Ascending aorta (tissue), 2 donors: Measurements from ENCODE around the gene NINJ1. TPM values are rescaled to one million over a fixed set of nuclear protein-coding genes. Genes with fewer than 3 reads are reported as not detected.
"Not testable (repeated sequence)": the region's sequence is repeated elsewhere in the genome, so short reads cannot be mapped to it uniquely, and the experiment has no call there.

Experiments used
- DNase-seq, 2 donors: peaks; one replicate each; pipeline ENCODE4 v3.0.0-alpha.2; 2019; ENCODE audit warnings: low spot score in 2 of 2
- H3K27ac ChIP-seq, 2 donors: fragments of 200-600 bp; sonication (generic); one replicate each; pipeline ENCODE4 v1.5.1; 2016 to 2017; ENCODE audit warnings: mild to moderate bottlenecking in 1 of 2
- H3K27me3 ChIP-seq: fragments of 200-600 bp; sonication (generic); one replicate; pipeline ENCODE4 v1.5.1; 2017
- H3K36me3 ChIP-seq, 2 donors: fragments of 200-600 bp; sonication (generic); one replicate each; pipeline ENCODE4 v1.5.1; 2016
- H3K4me1 ChIP-seq, 2 donors: fragments of 200-600 bp; sonication (generic); one replicate each; pipeline ENCODE4 v1.5.1; 2016 to 2017; ENCODE audit warnings: mild to moderate bottlenecking in 1 of 2
- H3K4me3 ChIP-seq, 2 donors: fragments of 200-600 bp; sonication (generic); one replicate each; pipeline ENCODE4 v1.5.1; 2016 to 2017; ENCODE audit warnings: mild to moderate bottlenecking in 1 of 2
- H3K9me3 ChIP-seq, 2 donors: fragments of 200-600 bp; sonication (generic); one replicate each; pipeline ENCODE4 v1.5.1; 2016
- intact Hi-C: fragments of 100-400 bp; cut with DNase I; formaldehyde crosslinking; loops from one replicate; pipeline ENCODE4 v1.15.1; 2023
- total RNA-seq: library from RNA; depleted of rRNA; stranded (reverse); fragments of >200 nt; gene quantifications from one replicate; pipeline ENCODE4 v1.1.0, GENCODE V29; 2016
- TF ChIP-seq, protein P1 (sequence below), 3 experiments: fragments of 200-600 bp in 2 of 3; fragments of 450-650 bp in 1 of 3; sonication (generic) in 2 of 3; IDR thresholded peaks; one replicate each; pipeline ENCODE4 v1.5.1; 2016 to 2019; ENCODE audit warnings: antibody characterized with exemption in 3 of 3, mild to moderate bottlenecking in 1 of 3, moderate library complexity in 1 of 3

The NINJ1 gene
- total RNA-seq, 1 donor from 2014 or later, result 156 TPM

DNA sequence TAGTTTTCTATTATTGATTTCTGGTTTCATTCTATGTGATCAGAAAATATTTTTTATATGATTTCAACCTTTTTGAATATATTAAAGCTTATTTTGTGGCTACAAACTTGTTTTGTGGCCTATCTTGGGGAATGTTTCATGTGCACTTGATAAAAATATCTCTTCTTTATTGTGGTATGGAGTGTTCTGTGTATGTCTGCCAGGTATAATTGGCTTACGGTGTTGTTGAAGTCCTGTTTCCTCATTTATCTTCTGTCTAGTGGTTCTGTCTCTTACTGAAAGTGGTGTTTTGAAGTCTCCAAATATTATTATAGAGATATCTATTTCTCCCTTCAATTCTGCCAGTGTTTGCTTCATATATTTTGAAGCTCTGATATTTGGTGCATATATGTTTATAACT, 28.4 kb downstream of the NINJ1 start:
- peaks cover 15 to 36% of the 10 kb centered on the region in 2 donors for H3K36me3 ChIP-seq
- intact Hi-C loops, result no loop called here

DNA sequence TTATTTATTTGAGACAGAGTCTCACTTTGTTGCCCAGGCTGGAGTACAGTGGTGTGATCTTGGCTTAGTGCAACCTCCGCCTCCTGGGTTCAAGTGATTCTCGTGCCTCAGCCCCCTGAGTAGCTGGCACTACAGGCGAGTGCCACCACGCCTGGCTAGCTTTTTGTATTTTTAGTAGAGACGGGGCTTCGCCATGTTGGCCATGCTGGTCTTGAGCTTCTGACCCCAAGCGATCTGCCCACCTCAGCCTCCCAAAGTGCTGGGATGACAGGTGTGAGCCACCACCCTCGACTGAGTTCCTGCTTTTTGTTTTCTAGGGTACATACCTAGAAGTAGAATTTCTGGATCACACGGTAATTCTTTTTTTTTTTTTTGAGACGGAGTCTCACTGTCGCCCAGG, 33.0 kb downstream of the NINJ1 start:
- H3K4me3 ChIP-seq, H3K27me3 ChIP-seq, H3K9me3 ChIP-seq, intact Hi-C loops, H3K27ac ChIP-seq: not testable (repeated sequence)
- DNase-seq, result peak in 1 of 2 donors; percentile 58
- H3K4me1 ChIP-seq, result peaks cover 19 to 33% of the 10 kb centered on the region in 2 donors
- H3K36me3 ChIP-seq, result peaks cover 0 to 13% of the 10 kb centered on the region in 2 donors

More for the DNA sequence above, 28.4 kb downstream of the NINJ1 start:
- H3K9me3 ChIP-seq, result peaks cover 0 to 10% of the 10 kb centered on the region in 2 donors
- DNase-seq, result no peak
- TF ChIP-seq, protein P1, sequence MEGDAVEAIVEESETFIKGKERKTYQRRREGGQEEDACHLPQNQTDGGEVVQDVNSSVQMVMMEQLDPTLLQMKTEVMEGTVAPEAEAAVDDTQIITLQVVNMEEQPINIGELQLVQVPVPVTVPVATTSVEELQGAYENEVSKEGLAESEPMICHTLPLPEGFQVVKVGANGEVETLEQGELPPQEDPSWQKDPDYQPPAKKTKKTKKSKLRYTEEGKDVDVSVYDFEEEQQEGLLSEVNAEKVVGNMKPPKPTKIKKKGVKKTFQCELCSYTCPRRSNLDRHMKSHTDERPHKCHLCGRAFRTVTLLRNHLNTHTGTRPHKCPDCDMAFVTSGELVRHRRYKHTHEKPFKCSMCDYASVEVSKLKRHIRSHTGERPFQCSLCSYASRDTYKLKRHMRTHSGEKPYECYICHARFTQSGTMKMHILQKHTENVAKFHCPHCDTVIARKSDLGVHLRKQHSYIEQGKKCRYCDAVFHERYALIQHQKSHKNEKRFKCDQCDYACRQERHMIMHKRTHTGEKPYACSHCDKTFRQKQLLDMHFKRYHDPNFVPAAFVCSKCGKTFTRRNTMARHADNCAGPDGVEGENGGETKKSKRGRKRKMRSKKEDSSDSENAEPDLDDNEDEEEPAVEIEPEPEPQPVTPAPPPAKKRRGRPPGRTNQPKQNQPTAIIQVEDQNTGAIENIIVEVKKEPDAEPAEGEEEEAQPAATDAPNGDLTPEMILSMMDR (IDR thresholded peaks at IDR 0.05), result no peak
- no peak overlapping the region for H3K27ac ChIP-seq
- H3K4me1 ChIP-seq, result peaks cover 0 to 11% of the 10 kb centered on the region in 2 donors
- H3K27me3 ChIP-seq, result no peaks in the 10 kb centered on the region
- H3K4me3 ChIP-seq, result no peak overlapping the region

DNA sequence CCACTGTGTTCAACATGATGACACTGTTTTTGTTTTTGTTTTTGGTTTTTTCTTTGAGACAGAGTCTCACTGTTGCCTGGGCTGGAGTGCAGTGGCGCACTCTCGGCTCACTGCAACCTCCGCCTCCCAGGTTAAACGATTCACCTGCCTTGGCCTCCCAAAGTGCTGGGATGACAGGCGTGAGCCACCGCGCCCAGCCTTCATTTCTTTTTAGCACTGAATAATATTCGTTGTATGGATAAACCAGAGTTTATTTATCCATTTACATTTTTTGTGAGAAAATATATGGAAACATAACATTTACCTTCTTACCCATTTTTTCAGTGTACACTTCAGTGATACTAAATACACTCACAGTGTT, 33.8 kb downstream of the NINJ1 start:
- no peaks in the 10 kb centered on the region for H3K27me3 ChIP-seq
- TF ChIP-seq, protein P1 (IDR thresholded peaks at IDR 0.05), result no peak
- peak overlapping the region; percentile 96 to 97 for H3K27ac ChIP-seq
- H3K9me3 ChIP-seq, result peaks cover 0 to 10% of the 10 kb centered on the region in 2 donors
- intact Hi-C loops, result no loop called here
- DNase-seq, result peak in 1 of 2 donors; percentile 58
- H3K36me3 ChIP-seq, result peaks cover 0 to 13% of the 10 kb centered on the region in 2 donors
- peaks cover 19 to 33% of the 10 kb centered on the region in 2 donors for H3K4me1 ChIP-seq
- H3K4me3 ChIP-seq, result no peak overlapping the region

DNA sequence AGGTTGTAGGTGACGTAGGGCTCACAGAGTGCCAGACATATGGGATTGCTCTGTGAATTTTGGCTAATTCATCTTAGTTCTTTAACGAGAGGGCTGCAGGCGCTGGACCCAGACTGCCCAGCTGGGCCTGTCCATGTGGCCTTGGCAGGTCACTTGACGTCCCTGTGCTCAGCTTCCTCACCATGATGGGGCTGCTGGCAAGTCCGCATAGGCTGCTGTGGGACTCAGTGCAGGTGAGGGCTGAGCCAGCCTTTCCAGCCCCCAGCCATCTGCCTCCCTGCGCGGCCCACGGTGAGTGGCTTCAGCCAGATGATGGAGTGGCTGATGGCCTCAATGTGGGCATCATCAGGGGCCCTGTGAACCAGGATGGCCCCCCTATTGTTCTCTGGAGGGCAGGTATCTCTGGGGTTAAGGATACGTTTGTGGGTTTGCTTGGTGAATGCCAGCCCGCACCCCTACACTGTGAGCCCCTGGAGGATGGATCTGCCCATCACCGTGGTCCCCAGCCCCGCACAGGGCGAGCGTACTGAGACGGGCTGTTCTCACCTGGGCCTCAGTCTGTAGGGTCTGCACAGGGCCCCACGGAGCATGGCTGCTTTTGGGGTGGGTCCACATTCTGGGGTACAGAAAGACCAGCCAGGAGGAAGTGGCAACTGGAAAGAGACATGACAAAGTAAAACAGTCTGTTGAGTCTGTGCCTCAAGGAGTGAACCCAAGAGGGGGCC, 34.3 kb downstream of the NINJ1 start:
- Histone ChIP-seq H3K4me3 (no peak overlapping the region), H3K9me3 (peaks cover 0 to 10% of the 10 kb centered on the region in 2 donors), H3K4me1 (peaks cover 22 to 33% of the 10 kb centered on the region in 2 donors), H3K36me3 (peaks cover 0 to 12% of the 10 kb centered on the region in 2 donors), H3K27ac (peak overlapping the region; percentile 96 to 97), H3K27me3 (no peaks in the 10 kb centered on the region)
- TF ChIP-seq, protein P1 (IDR thresholded peaks at IDR 0.05), result no peak
- intact Hi-C loops, result loop anchor here (2.0 to 10.0 kb wide), 5 partner anchors 19 to 985 kb away; partner anchors contain the start of genes FAM120A, FAM120AOS and SPTLC1
- peak; percentile 7 to 63 for DNase-seq

DNA sequence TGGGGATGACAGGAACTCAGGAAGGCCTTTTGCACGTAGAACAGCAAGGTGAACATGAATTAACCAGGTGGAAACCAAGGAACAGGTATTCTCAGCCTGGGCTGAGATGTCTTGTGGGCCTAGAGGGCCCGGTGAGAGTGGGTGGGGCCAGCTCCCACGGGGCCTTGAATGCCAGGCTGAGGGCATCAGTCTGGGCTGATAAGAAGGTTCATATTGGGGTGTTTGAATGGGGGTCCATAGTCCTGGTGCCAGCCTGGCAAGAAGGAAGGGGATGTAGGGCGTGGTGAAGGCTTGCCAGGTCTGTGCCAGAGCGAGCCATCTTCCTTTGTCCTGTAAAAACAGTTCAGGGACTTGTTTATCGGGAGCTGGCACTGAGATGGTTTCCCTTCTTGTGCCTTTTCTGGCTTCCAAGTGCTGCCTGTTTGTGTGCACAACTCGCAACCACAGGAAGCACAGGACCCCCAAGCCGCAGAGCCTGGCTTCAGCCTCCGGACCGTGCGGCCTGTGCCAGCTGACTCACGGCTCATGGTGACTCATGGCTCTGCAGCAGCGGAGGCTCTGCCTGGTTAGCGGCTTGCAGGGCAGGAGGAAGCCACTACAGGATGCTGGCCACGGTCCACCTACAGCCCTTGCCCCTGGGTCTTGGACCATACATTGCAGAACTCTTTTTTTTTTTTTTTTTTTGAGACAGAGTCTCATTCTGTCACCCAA, 35.7 kb downstream of the NINJ1 start:
- intact Hi-C loops, result loop anchor here (2.0 to 10.0 kb wide), 5 partner anchors 20 to 984 kb away; partner anchors contain the start of genes FAM120A, FAM120AOS and SPTLC1

More for the DNA sequence above, 35.7 kb downstream of the NINJ1 start:
- DNase-seq, result peak; percentile 89 to 97
- peak overlapping the region; percentile 81 to 96 for H3K4me3 ChIP-seq
- H3K9me3 ChIP-seq, result no peaks in the 10 kb centered on the region
- TF ChIP-seq, protein P1 (IDR thresholded peaks at IDR 0.05), result no peak
- no peaks in the 10 kb centered on the region for H3K36me3 ChIP-seq
- H3K4me1 ChIP-seq, result peaks cover 22 to 39% of the 10 kb centered on the region in 2 donors
- H3K27me3 ChIP-seq, result no peaks in the 10 kb centered on the region
- H3K27ac ChIP-seq, result peak overlapping the region; percentile 96 to 97
